Measurements from ENCODE around the gene KIF1B.
"Not testable (repeated sequence)": the region's sequence is repeated elsewhere in the genome, so short reads cannot be mapped to it uniquely, and the experiment has no call there.

KIF1B gene

GRCh38 chr1:10259547-10259946, 49.2 kb downstream of the KIF1B start:
- H3K27me3 ChIP-seq (ENCODE audit: low read depth); H3K4me3 ChIP-seq; DNase-seq (ENCODE audit: low spot score in 2 of 2); in situ Hi-C loops (cut with MboI; ENCODE audit: low sequenced_read_pairs); H3K9me3 ChIP-seq: not testable (repeated sequence)
- H3K4me1 ChIP-seq: peaks cover 15% of the 10 kb centered on the region
- peaks cover 42% of the 10 kb centered on the region for H3K36me3 ChIP-seq (replicated peaks)

GRCh38 chr1:10263450-10264082, 53.2 kb downstream of the KIF1B start:
- no peak overlapping the region for H3K4me3 ChIP-seq
- peaks cover 41% of the 10 kb centered on the region for H3K36me3 ChIP-seq (replicated peaks)
- no peaks in the 10 kb centered on the region for H3K27me3 ChIP-seq (ENCODE audit: low read depth)
- H3K9me3 ChIP-seq: no peaks in the 10 kb centered on the region
- peaks cover 29% of the 10 kb centered on the region for H3K4me1 ChIP-seq
- DNase-seq (ENCODE audit: low spot score in 2 of 2): no peak
- in situ Hi-C loops (cut with MboI; ENCODE audit: low sequenced_read_pairs): no loop called here

GRCh38 chr1:10265027-10265426, 54.7 kb downstream of the KIF1B start:
- no peak for DNase-seq (ENCODE audit: low spot score in 2 of 2)
- in situ Hi-C loops (cut with MboI; ENCODE audit: low sequenced_read_pairs): no loop called here
- no peaks in the 10 kb centered on the region for H3K9me3 ChIP-seq
- H3K36me3 ChIP-seq (replicated peaks): peaks cover 38% of the 10 kb centered on the region
- H3K4me3 ChIP-seq: no peak overlapping the region
- H3K4me1 ChIP-seq: peaks cover 26% of the 10 kb centered on the region
- H3K27me3 ChIP-seq (ENCODE audit: low read depth): no peaks in the 10 kb centered on the region

- DNase-seq (ENCODE audit: low spot score in 2 of 2): no peak
- Histone ChIP-seq H3K4me3 (no peak overlapping the region), H3K27me3 (ENCODE audit: low read depth) (no peaks in the 10 kb centered on the region), H3K36me3 (replicated peaks) (peaks cover 38% of the 10 kb centered on the region), H3K9me3 (no peaks in the 10 kb centered on the region), H3K4me1 (peaks cover 26% of the 10 kb centered on the region)
- in situ Hi-C loops (cut with MboI; ENCODE audit: low sequenced_read_pairs): no loop called here
Measured at GRCh38 chr1:10265900-10266299, 55.5 kb downstream of the KIF1B start.

- Histone ChIP-seq H3K9me3 (no peaks in the 10 kb centered on the region), H3K36me3 (replicated peaks) (peaks cover 45% of the 10 kb centered on the region)
- in situ Hi-C loops (cut with MboI; ENCODE audit: low sequenced_read_pairs): no loop called here
Measured at GRCh38 chr1:10267319-10267718, 56.9 kb downstream of the KIF1B start.

DNA sequence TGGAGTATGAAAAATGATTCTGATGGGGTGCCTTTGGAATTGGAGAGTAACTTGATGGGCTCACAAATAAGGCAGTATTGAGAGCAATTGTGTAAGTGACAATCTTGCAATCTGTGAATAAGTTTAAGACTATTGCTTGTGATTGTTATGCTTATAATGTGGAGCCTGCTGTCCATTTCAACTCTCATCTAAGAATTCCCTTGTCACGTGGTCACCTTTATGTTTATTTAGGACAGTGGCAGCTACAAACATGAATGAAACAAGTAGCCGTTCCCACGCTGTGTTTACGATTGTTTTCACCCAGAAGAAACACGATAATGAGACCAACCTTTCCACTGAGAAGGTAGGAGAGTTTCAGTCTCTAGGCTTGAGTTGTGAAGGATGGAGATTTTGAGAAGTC, 57.6 kb downstream of the KIF1B start:
- Histone ChIP-seq H3K4me3 (no peak overlapping the region), H3K27me3 (ENCODE audit: low read depth) (no peaks in the 10 kb centered on the region), H3K9me3 (no peaks in the 10 kb centered on the region), H3K4me1 (peaks cover 26% of the 10 kb centered on the region), H3K36me3 (replicated peaks) (peaks cover 39% of the 10 kb centered on the region)
- in situ Hi-C loops (cut with MboI; ENCODE audit: low sequenced_read_pairs): no loop called here
- peak; percentile 41 to 82 for DNase-seq (ENCODE audit: low spot score in 2 of 2)

More at GRCh38 chr1:10267319-10267718, 56.9 kb downstream of the KIF1B start:
- H3K27me3 ChIP-seq (ENCODE audit: low read depth): no peaks in the 10 kb centered on the region
- no peak for DNase-seq (ENCODE audit: low spot score in 2 of 2)
- no peak overlapping the region for H3K4me3 ChIP-seq
- peaks cover 26% of the 10 kb centered on the region for H3K4me1 ChIP-seq

- H3K9me3 ChIP-seq: no peaks in the 10 kb centered on the region
- no peak for DNase-seq (ENCODE audit: low spot score in 2 of 2)
- H3K36me3 ChIP-seq (replicated peaks): peaks cover 43% of the 10 kb centered on the region
- in situ Hi-C loops (cut with MboI; ENCODE audit: low sequenced_read_pairs): no loop called here
- peaks cover 23% of the 10 kb centered on the region for H3K4me1 ChIP-seq
- no peak overlapping the region for H3K4me3 ChIP-seq
- H3K27me3 ChIP-seq (ENCODE audit: low read depth): no peaks in the 10 kb centered on the region
Measured at GRCh38 chr1:10271090-10271489, 60.7 kb downstream of the KIF1B start.

- DNase-seq (ENCODE audit: low spot score in 2 of 2): no peak
- peaks cover 43% of the 10 kb centered on the region for H3K36me3 ChIP-seq (replicated peaks)
Measured at GRCh38 chr1:10271869-10272268, 61.5 kb downstream of the KIF1B start.

DNA sequence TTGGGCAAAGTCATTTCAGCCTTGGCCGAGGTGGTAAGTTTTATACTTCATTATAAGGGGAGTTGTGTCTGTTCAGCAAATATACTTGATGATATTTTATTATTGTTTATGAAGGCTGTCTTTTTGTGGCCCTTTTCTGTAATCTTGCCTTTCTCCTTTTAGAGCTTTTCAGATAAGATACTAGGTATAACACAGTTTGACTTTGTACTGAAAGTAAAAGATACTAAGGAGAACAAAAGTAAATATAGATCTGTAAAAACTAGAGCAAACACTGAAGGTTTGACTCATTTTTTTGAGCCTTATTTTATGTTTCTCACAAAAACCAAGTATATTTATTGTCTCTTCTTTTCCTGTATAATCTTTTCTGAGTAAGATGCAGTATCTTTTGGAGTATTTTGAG, 61.9 kb downstream of the KIF1B start:
- no peak for DNase-seq (ENCODE audit: low spot score in 2 of 2)
- Histone ChIP-seq H3K9me3 (no peaks in the 10 kb centered on the region), H3K4me3 (no peak overlapping the region), H3K27me3 (ENCODE audit: low read depth) (no peaks in the 10 kb centered on the region), H3K4me1 (peaks cover 12% of the 10 kb centered on the region), H3K36me3 (replicated peaks) (peaks cover 41% of the 10 kb centered on the region)
- in situ Hi-C loops (cut with MboI; ENCODE audit: low sequenced_read_pairs): no loop called here

More at GRCh38 chr1:10271869-10272268, 61.5 kb downstream of the KIF1B start:
- Histone ChIP-seq H3K27me3 (ENCODE audit: low read depth) (no peaks in the 10 kb centered on the region), H3K4me3 (no peak overlapping the region), H3K9me3 (no peaks in the 10 kb centered on the region), H3K4me1 (peaks cover 16% of the 10 kb centered on the region)
- in situ Hi-C loops (cut with MboI; ENCODE audit: low sequenced_read_pairs): no loop called here

GRCh38 chr1:10278880-10279279, 68.5 kb downstream of the KIF1B start:
- H3K36me3 ChIP-seq (replicated peaks): peaks cover 50% of the 10 kb centered on the region

DNA sequence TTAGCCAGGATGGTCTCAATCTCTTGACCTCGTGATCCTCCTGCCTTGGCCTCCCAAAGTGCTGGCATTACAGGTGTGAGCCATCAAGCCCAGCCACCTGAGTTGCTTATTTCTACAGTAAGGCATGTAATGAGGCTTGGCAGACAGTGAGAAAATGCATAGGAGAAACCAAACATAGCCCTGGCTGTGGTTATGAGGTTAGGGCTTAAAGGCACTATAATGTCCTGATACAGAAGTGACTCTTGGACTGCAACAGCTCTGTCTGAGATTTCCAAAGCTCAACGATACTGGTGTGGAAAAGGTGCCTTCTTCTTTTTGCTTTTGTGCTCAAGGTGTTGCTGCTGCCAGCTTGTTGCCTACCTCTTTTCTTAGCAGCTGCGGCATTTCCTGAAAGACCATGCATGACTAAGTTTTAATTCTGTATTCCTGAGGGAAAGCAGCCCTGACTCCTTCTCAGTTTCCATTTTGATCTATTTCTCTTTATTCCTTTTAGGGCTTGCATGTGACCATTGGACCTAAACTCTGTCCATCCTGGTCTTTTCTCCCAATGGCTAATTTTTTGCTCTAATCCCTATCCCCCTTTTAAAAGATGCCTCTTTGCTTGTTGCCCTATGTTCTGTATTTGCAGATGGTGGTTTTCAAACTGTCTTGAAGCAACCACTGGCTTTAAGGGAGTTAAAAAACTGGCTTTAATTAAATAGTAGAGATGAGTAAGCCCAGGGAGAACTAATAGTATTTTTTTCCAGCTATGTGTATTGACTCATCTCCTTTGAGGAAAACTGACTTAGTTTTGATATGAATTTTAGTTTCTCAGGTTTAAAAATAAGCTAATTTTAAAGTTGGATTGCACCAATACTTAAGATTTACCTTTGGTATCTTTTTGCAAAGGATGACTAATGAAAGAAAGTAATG, 70.3 kb downstream of the KIF1B start:
- no peak for DNase-seq (ENCODE audit: low spot score in 2 of 2)
- Histone ChIP-seq H3K27me3 (ENCODE audit: low read depth) (no peaks in the 10 kb centered on the region), H3K9me3 (no peaks in the 10 kb centered on the region), H3K36me3 (replicated peaks) (peaks cover 45% of the 10 kb centered on the region), H3K4me1 (no peaks in the 10 kb centered on the region), H3K4me3 (no peak overlapping the region)
- in situ Hi-C loops (cut with MboI; ENCODE audit: low sequenced_read_pairs): no loop called here

More at GRCh38 chr1:10278880-10279279, 68.5 kb downstream of the KIF1B start:
- no peaks in the 10 kb centered on the region for H3K9me3 ChIP-seq
- no peak for DNase-seq (ENCODE audit: low spot score in 2 of 2)
- H3K4me1 ChIP-seq: no peaks in the 10 kb centered on the region
- H3K4me3 ChIP-seq: no peak overlapping the region
- no peaks in the 10 kb centered on the region for H3K27me3 ChIP-seq (ENCODE audit: low read depth)
- in situ Hi-C loops (cut with MboI; ENCODE audit: low sequenced_read_pairs): no loop called here

DNA sequence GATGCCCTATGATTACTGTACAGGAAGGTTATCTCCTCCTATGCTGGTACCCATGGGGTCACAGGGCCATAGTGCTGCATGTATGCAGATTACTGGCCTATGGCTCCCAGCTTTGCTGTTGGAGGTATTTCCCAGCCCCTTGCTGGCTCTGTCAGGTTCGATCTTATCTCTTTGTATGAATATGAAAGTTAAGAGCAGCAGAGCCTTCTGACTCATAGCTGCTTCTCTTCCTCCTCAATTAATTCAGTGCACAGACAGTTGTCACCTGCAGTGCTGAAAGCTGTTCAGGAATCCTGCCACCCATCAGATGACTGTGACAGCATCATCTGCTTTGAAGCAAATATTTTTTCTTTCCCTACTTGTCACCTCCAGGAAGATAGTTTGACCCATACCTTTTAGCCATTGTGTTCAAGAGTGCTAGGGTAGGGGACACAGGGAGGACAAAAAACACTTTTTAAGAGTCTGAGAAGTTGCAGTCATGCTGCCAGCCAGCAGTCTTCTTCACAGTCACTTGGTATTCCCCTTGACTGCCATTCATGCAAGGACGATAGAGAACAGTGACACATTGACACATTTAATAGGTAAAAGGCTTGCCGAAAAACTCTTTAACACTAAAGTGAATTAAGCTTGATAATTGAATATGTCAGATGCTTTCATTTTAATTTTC, 73.1 kb downstream of the KIF1B start:
- Histone ChIP-seq H3K9me3 (no peaks in the 10 kb centered on the region), H3K4me1 (peaks cover 8% of the 10 kb centered on the region), H3K27me3 (ENCODE audit: low read depth) (no peaks in the 10 kb centered on the region), H3K4me3 (no peak overlapping the region), H3K36me3 (replicated peaks) (peaks cover 50% of the 10 kb centered on the region)
- no peak for DNase-seq (ENCODE audit: low spot score in 2 of 2)
- in situ Hi-C loops (cut with MboI; ENCODE audit: low sequenced_read_pairs): no loop called here

DNA sequence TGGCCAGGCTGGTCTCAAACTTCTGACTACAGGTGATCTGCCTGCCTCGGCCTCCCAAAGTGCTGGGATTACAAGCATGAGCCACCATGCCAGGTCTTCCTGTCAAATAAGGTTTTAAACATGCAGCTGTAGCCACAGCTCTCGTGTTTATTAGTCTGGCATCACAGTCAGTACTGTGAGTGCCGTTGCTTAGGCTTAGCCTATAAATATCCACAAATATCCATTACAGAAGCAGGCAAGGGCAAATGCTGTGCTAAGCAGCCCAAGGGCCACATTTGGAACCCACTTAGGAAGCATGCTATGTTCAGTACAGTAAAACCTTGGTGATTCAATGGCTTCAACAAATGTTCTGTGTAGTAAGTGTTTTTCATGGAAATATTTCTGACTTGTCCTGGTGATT, 75.9 kb downstream of the KIF1B start:
- H3K9me3 ChIP-seq: no peaks in the 10 kb centered on the region
- in situ Hi-C loops (cut with MboI; ENCODE audit: low sequenced_read_pairs): no loop called here
- H3K4me3 ChIP-seq: no peak overlapping the region
- no peaks in the 10 kb centered on the region for H3K27me3 ChIP-seq (ENCODE audit: low read depth)
- H3K36me3 ChIP-seq (replicated peaks): peaks cover 59% of the 10 kb centered on the region
- peaks cover 8% of the 10 kb centered on the region for H3K4me1 ChIP-seq
- no peak for DNase-seq (ENCODE audit: low spot score in 2 of 2)

Data from HAP-1 (cell line).